CD4-positive, alpha-beta memory T cell (primary cell): ENCODE measurements around the gene PHF10. TPM values are rescaled to one million over a fixed set of nuclear protein-coding genes. Genes with fewer than 3 reads are reported as not detected.

ENCODE experiments used
- CTCF ChIA-PET: fragments of 350-600 bp; sonication (Branson Sonifier 250); formaldehyde crosslinking; loops from one replicate; lab custom pipeline; 2021; ENCODE audit warnings: inconsistent platforms; ENCODE audit not compliant: partially characterized antibody; lab: Charles Lee
- POLR2A ChIA-PET: fragments of 350-600 bp; sonication (Branson Sonifier 250); formaldehyde crosslinking; loops from one replicate; lab custom pipeline; 2021; ENCODE audit not compliant: partially characterized antibody; lab: Charles Lee
- DNase-seq, 5 donors: peaks; one replicate each; pipeline versions ENCODE4 v3.0.0 to v3.0.0-alpha.2; 2020 to 2022; ENCODE audit warnings: mixed read lengths in 1 of 5
- H3K27ac ChIP-seq: one replicate; pipeline ENCODE4 v1.7.0; 2013; ENCODE audit warnings: low read depth, low read length
- H3K27me3 ChIP-seq: 2 replicates; pipeline ENCODE4 v1.7.0; 2013; ENCODE audit warnings: mild to moderate bottlenecking, low read length, moderate library complexity; ENCODE audit not compliant: insufficient read depth
- H3K36me3 ChIP-seq: 2 replicates; pipeline ENCODE4 v1.7.0; 2013; ENCODE audit warnings: mild to moderate bottlenecking, low read length, moderate library complexity; ENCODE audit not compliant: insufficient read depth
- H3K4me1 ChIP-seq: 2 replicates; pipeline ENCODE4 v1.7.0; 2013; ENCODE audit warnings: mild to moderate bottlenecking, low read length, moderate library complexity; ENCODE audit not compliant: insufficient read depth
- H3K4me3 ChIP-seq, 2 donors: one replicate each; pipeline ENCODE4 v1.7.0; 2013; ENCODE audit warnings: low read length in 2 of 2, mild to moderate bottlenecking in 1 of 2
- H3K9me3 ChIP-seq, 2 donors: one replicate each; pipeline ENCODE4 v1.7.0; 2013; ENCODE audit warnings: low read length in 2 of 2, control low read depth in 1 of 2; ENCODE audit not compliant: control insufficient read depth in 1 of 2
- H3K27ac Mint-ChIP-seq, 7 donors: one replicate each; pipeline ENCODE4 v1.8.0; 2020 to 2021; ENCODE audit warnings: mixed read lengths in 7 of 7, mild to moderate bottlenecking in 6 of 7, inconsistent platforms in 3 of 7, moderate library complexity in 3 of 7
- H3K27me3 Mint-ChIP-seq, 2 donors: one replicate each; pipeline ENCODE4 v1.8.0; 2020 to 2021; ENCODE audit warnings: mixed read lengths in 2 of 2
- H3K36me3 Mint-ChIP-seq, 2 donors: one replicate each; pipeline ENCODE4 v1.8.0; 2020 to 2021; ENCODE audit warnings: mixed read lengths in 2 of 2, inconsistent platforms in 1 of 2, mild to moderate bottlenecking in 1 of 2
- H3K4me1 Mint-ChIP-seq, 4 donors: one replicate each; pipeline ENCODE4 v1.8.0; 2020 to 2021; ENCODE audit warnings: mixed read lengths in 4 of 4, mild to moderate bottlenecking in 1 of 4
- H3K4me3 Mint-ChIP-seq, 8 donors: one replicate each; pipeline ENCODE4 v1.8.0; 2020 to 2021; ENCODE audit warnings: mixed read lengths in 8 of 8, mild to moderate bottlenecking in 7 of 8, moderate library complexity in 6 of 8, inconsistent platforms in 3 of 8
- H3K9me3 Mint-ChIP-seq, 8 donors: one replicate each; pipeline ENCODE4 v1.8.0; 2020 to 2021; ENCODE audit warnings: mixed read lengths in 8 of 8, mild to moderate bottlenecking in 5 of 8, inconsistent platforms in 3 of 8, moderate library complexity in 1 of 8
- intact Hi-C: fragments of 100-400 bp; cut with micrococcal nuclease; formaldehyde crosslinking; loops from one replicate; pipeline ENCODE4 v1.15.1; 2023
- polyA plus RNA-seq, 2 donors: library from polyadenylated mRNA; unstranded; fragments of 300-500 nt; fragmentation: Illumina TruSeq; gene quantifications; one replicate each; pipeline ENCODE4 v1.2.3, GENCODE V29; 2021
- total RNA-seq, 2 experiments: library from RNA; stranded (reverse); gene quantifications; one replicate each; pipeline ENCODE4 v1.2.3, GENCODE V29; 2021

PHF10 gene
- total and polyA plus RNA-seq, 4 experiments from 2014 or later = 17.5 to 108 (median 64.8) TPM

- Histone ChIP-seq H3K4me1 (peaks cover 14% of the 10 kb centered on the region), H3K27me3 (no peaks in the 10 kb centered on the region), H3K4me3 (no peak overlapping the region), H3K27ac (no peak overlapping the region), H3K9me3 (no peaks in the 10 kb centered on the region), H3K36me3 (peaks cover 40% of the 10 kb centered on the region)
- CTCF ChIA-PET = interaction anchor here (1.0 kb wide), 1 partner anchor 9 kb away, joined by 4 read pairs; no protein-coding TSS in a partner anchor
- H3K36me3 Mint-ChIP-seq = peaks cover 33 to 61% of the 10 kb centered on the region in 2 donors
- intact Hi-C loops = no loop called here
- POLR2A ChIA-PET = interaction anchor here (1.0 to 18.2 kb wide), 2 partner anchors 9 to 11 kb away, joined by 6 to 279 read pairs; partner anchors contain the start of genes C6orf120 and WDR27
- no peaks in the 10 kb centered on the region for H3K9me3 Mint-ChIP-seq
- no peak overlapping the region for H3K27ac Mint-ChIP-seq
- H3K27me3 Mint-ChIP-seq = no peaks in the 10 kb centered on the region
- peaks cover 8 to 12% (median 10%) of the 10 kb centered on the region in 4 donors for H3K4me1 Mint-ChIP-seq
- DNase-seq = no peak
- no peak overlapping the region for H3K4me3 Mint-ChIP-seq
These were observed 9.7 kb downstream of the PHF10 start for GRCh38 chr6:169714595-169714994.

GRCh38 chr6:169714178-169714577 lies 10.1 kb downstream of the PHF10 start:
- H3K9me3 ChIP-seq = no peaks in the 10 kb centered on the region
- CTCF ChIA-PET = interaction anchor here (0.7 to 1.0 kb wide), 2 partner anchors 9 to 11 kb away, joined by 3 to 4 read pairs; no protein-coding TSS in a partner anchor
- no peak overlapping the region for H3K4me3 Mint-ChIP-seq
- H3K27me3 ChIP-seq = no peaks in the 10 kb centered on the region
- H3K27me3 Mint-ChIP-seq = no peaks in the 10 kb centered on the region
- H3K36me3 ChIP-seq = peaks cover 44% of the 10 kb centered on the region
- no peak overlapping the region for H3K4me3 ChIP-seq
- POLR2A ChIA-PET = interaction anchor here (18.2 kb wide), 1 partner anchor 11 kb away, joined by 279 read pairs; the partner anchor contains the start of genes C6orf120 and WDR27
- no peak overlapping the region for H3K27ac Mint-ChIP-seq
- DNase-seq = no peak
- peaks cover 33 to 65% of the 10 kb centered on the region in 2 donors for H3K36me3 Mint-ChIP-seq
- no peaks in the 10 kb centered on the region for H3K9me3 Mint-ChIP-seq
- no peak overlapping the region for H3K27ac ChIP-seq
- intact Hi-C loops = no loop called here
- peaks cover 4 to 8% (median 7%) of the 10 kb centered on the region in 4 donors for H3K4me1 Mint-ChIP-seq
- peaks cover 10% of the 10 kb centered on the region for H3K4me1 ChIP-seq

GRCh38 chr6:169710009-169710408 lies 14.3 kb downstream of the PHF10 start:
- CTCF ChIA-PET = interaction anchor here (0.6 to 1.6 kb wide), 3 partner anchors 13 to 822 kb away, joined by 3 to 4 read pairs (median 4); no protein-coding TSS in a partner anchor
- Histone ChIP-seq H3K4me1 (peaks cover 12% of the 10 kb centered on the region), H3K27me3 (no peaks in the 10 kb centered on the region), H3K36me3 (peaks cover 33% of the 10 kb centered on the region), H3K27ac (no peak overlapping the region), H3K4me3 (no peak overlapping the region), H3K9me3 (no peaks in the 10 kb centered on the region)
- Mint-ChIP-seq H3K4me1 (peaks cover 15 to 32% (median 19%) of the 10 kb centered on the region in 4 donors), H3K36me3 (peaks cover 27 to 56% of the 10 kb centered on the region in 2 donors), H3K4me3 (no peak overlapping the region), H3K27ac (peak overlapping the region in 4 of 7 donors; percentile 3 to 60 (median 18)), H3K27me3 (no peaks in the 10 kb centered on the region), H3K9me3 (no peaks in the 10 kb centered on the region)
- POLR2A ChIA-PET = interaction anchor here (4.3 kb wide), 1 partner anchor 13 kb away, joined by 55 read pairs; the partner anchor contains the start of gene PHF10
- intact Hi-C loops = no loop called here
- no peak for DNase-seq

- POLR2A ChIA-PET = interaction anchor here (0.7 to 4.3 kb wide), 4 partner anchors 8 to 843 kb away, joined by 3 to 55 read pairs (median 4); partner anchors contain the start of genes DYNLT2, ERMARD and PHF10
- no peaks in the 10 kb centered on the region for H3K9me3 Mint-ChIP-seq
- peaks cover 20 to 53% of the 10 kb centered on the region in 2 donors for H3K36me3 Mint-ChIP-seq
- no peaks in the 10 kb centered on the region for H3K9me3 ChIP-seq
- H3K4me1 ChIP-seq = peaks cover 20% of the 10 kb centered on the region
- no peak overlapping the region for H3K4me3 Mint-ChIP-seq
- H3K27ac ChIP-seq = no peak overlapping the region
- H3K27ac Mint-ChIP-seq = peak overlapping the region in 1 of 7 donors; percentile 24
- intact Hi-C loops = loop anchor here (10.0 kb wide), 1 partner anchor 596 kb away; the partner anchor contains the start of gene FAM120B
- H3K27me3 Mint-ChIP-seq = no peaks in the 10 kb centered on the region
- peaks cover 33% of the 10 kb centered on the region for H3K36me3 ChIP-seq
- no peak overlapping the region for H3K4me3 ChIP-seq
- H3K27me3 ChIP-seq = no peaks in the 10 kb centered on the region
- no peak for DNase-seq
- H3K4me1 Mint-ChIP-seq = peaks cover 19 to 37% (median 23%) of the 10 kb centered on the region in 4 donors
- CTCF ChIA-PET = interaction anchor here (0.7 to 3.0 kb wide), 3 partner anchors 8 to 11 kb away, joined by 3 to 9 read pairs (median 3); no protein-coding TSS in a partner anchor
These were observed 15.0 kb downstream of the PHF10 start for GRCh38 chr6:169709293-169709692.

- ChIA-PET CTCF (interaction anchor here (1.1 to 3.0 kb wide), 3 partner anchors 10 to 82 kb away, joined by 3 to 9 read pairs (median 4); no protein-coding TSS in a partner anchor), POLR2A (interaction anchor here (4.3 kb wide), 1 partner anchor 15 kb away, joined by 55 read pairs; the partner anchor contains the start of gene PHF10)
- Mint-ChIP-seq H3K36me3 (peaks cover 14 to 54% of the 10 kb centered on the region in 2 donors), H3K9me3 (no peaks in the 10 kb centered on the region), H3K27ac (peak overlapping the region in 3 of 7 donors; percentile 12 to 96 (median 33)), H3K4me3 (no peak overlapping the region), H3K4me1 (peaks cover 30 to 50% (median 36%) of the 10 kb centered on the region in 4 donors), H3K27me3 (no peaks in the 10 kb centered on the region)
- H3K36me3 ChIP-seq = peaks cover 30% of the 10 kb centered on the region
- intact Hi-C loops = loop anchor here (10.0 kb wide), 1 partner anchor 597 kb away; the partner anchor contains the start of gene FAM120B
- H3K9me3 ChIP-seq = no peaks in the 10 kb centered on the region
- peaks cover 35% of the 10 kb centered on the region for H3K4me1 ChIP-seq
- no peak overlapping the region for H3K4me3 ChIP-seq
- no peak for DNase-seq
- no peaks in the 10 kb centered on the region for H3K27me3 ChIP-seq
- H3K27ac ChIP-seq = no peak overlapping the region
These were observed 16.5 kb downstream of the PHF10 start for GRCh38 chr6:169707772-169708171.

GRCh38 chr6:169702840-169703246 lies 21.5 kb downstream of the PHF10 start:
- intact Hi-C loops = loop anchor here (1.0 to 10.0 kb wide), 6 partner anchors 20 to 881 kb away; partner anchors contain the start of genes DYNLT2, ERMARD, FAM120B and PDCD2
- H3K4me3 Mint-ChIP-seq = peak overlapping the region; percentile 85 to 93 (median 90)
- H3K27me3 Mint-ChIP-seq = no peaks in the 10 kb centered on the region
- Histone ChIP-seq H3K36me3 (no peaks in the 10 kb centered on the region), H3K27ac (peak overlapping the region; percentile 94), H3K4me1 (peaks cover 50% of the 10 kb centered on the region), H3K9me3 (no peaks in the 10 kb centered on the region), H3K27me3 (no peaks in the 10 kb centered on the region), H3K4me3 (peak overlapping the region; percentile 76 to 98)
- CTCF ChIA-PET = interaction anchor here (3.1 kb wide), 1 partner anchor 20 kb away, joined by 15 read pairs; no protein-coding TSS in a partner anchor
- H3K4me1 Mint-ChIP-seq = peaks cover 32 to 85% (median 53%) of the 10 kb centered on the region in 4 donors
- DNase-seq = no peak
- H3K9me3 Mint-ChIP-seq = no peaks in the 10 kb centered on the region
- H3K27ac Mint-ChIP-seq = peak overlapping the region; percentile 91 to 97 (median 96)
- POLR2A ChIA-PET = interaction anchor here (2.1 to 6.7 kb wide), 5 partner anchors 17 to 881 kb away, joined by 12 to 279 read pairs (median 34); partner anchors contain the start of genes DYNLT2, ERMARD, PDCD2 and PHF10
- H3K36me3 Mint-ChIP-seq = peaks cover 0 to 31% of the 10 kb centered on the region in 2 donors
